Liver (tissue), 9 donors: ENCODE measurements around the gene PTPRN2. TPM values are rescaled to one million over a fixed set of nuclear protein-coding genes. Genes with fewer than 3 reads are reported as not detected.

ENCODE experiments used
- DNase-seq: peaks from one replicate; pipeline ENCODE4 v3.0.0-alpha.2; 2017; ENCODE audit warnings: low spot score
- H3K27ac ChIP-seq, 2 donors: one replicate each; pipeline ENCODE4 v1.7.0; 2013; ENCODE audit warnings: inconsistent platforms in 2 of 2, low read length in 2 of 2, control low read depth in 1 of 2, low read depth in 1 of 2, mild to moderate bottlenecking in 1 of 2
- H3K27me3 ChIP-seq, 4 donors: one replicate each; pipeline versions ENCODE4 v1.6.1 to v1.7.0; 2013; ENCODE audit warnings: low read length in 3 of 4, inconsistent platforms in 1 of 4, mild to moderate bottlenecking in 1 of 4, moderate library complexity in 1 of 4; ENCODE audit not compliant: control insufficient read depth in 4 of 4, insufficient read depth in 4 of 4
- H3K36me3 ChIP-seq, 4 donors: one replicate each; pipeline versions ENCODE4 v1.6.1 to v1.7.0; 2013; ENCODE audit warnings: low read length in 3 of 4, mild to moderate bottlenecking in 3 of 4, low read depth in 1 of 4, moderate library complexity in 1 of 4; ENCODE audit not compliant: control insufficient read depth in 4 of 4, insufficient read depth in 3 of 4
- H3K4me1 ChIP-seq, 4 donors: one replicate each; pipeline versions ENCODE4 v1.6.1 to v1.7.0; 2013; ENCODE audit warnings: low read length in 3 of 4, mild to moderate bottlenecking in 3 of 4, moderate library complexity in 1 of 4; ENCODE audit not compliant: control insufficient read depth in 4 of 4, insufficient read depth in 4 of 4
- H3K4me3 ChIP-seq, 3 donors: one replicate each; pipeline versions ENCODE4 v1.6.1 to v1.7.0; 2013; ENCODE audit warnings: low read length in 3 of 3, control low read depth in 1 of 3, low read depth in 1 of 3, mild to moderate bottlenecking in 1 of 3
- H3K9ac ChIP-seq, 2 donors: one replicate each; pipeline ENCODE4 v1.7.0; 2013; ENCODE audit warnings: low read length in 2 of 2, mild to moderate bottlenecking in 2 of 2, moderate library complexity in 2 of 2, control low read depth in 1 of 2, low read depth in 1 of 2
- H3K9me3 ChIP-seq, 4 donors: one replicate each; pipeline versions ENCODE4 v1.6.1 to v1.7.0; 2013; ENCODE audit warnings: low read length in 3 of 4; ENCODE audit not compliant: control insufficient read depth in 4 of 4
- ATF3 ChIP-seq: IDR thresholded peaks from 2 replicates; pipeline ENCODE4 v1.6.1; 2016; ENCODE audit warnings: antibody characterized with exemption
- CTCF ChIP-seq: fragments of 150-350 bp; IDR thresholded peaks from 2 replicates; pipeline ENCODE4 v1.5.1; 2017; ENCODE audit warnings: improper control_type of control experiment, low read depth, low read length; ENCODE audit not compliant: missing input control
- EGR1 ChIP-seq, 2 donors: IDR thresholded peaks; 2 replicates each; pipeline ENCODE4 v1.6.1; 2016 to 2018; ENCODE audit warnings: antibody characterized with exemption in 2 of 2, low read depth in 2 of 2
- FOXA1 ChIP-seq: IDR thresholded peaks from 2 replicates; pipeline ENCODE4 v1.6.1; 2016; ENCODE audit warnings: antibody characterized with exemption
- FOXA2 ChIP-seq: IDR thresholded peaks from 2 replicates; pipeline ENCODE4 v1.6.1; 2016; ENCODE audit warnings: antibody characterized with exemption
- HNF4A ChIP-seq, 2 donors: conservative IDR thresholded peaks; 2 replicates each; pipeline ENCODE4 v1.6.1; 2016; ENCODE audit warnings: antibody characterized with exemption in 2 of 2, mild to moderate bottlenecking in 2 of 2
- HNF4G ChIP-seq: IDR thresholded peaks from 2 replicates; pipeline ENCODE4 v1.6.1; 2016; ENCODE audit warnings: antibody characterized with exemption
- JUND ChIP-seq, 2 donors: IDR thresholded peaks; 2 replicates each; pipeline ENCODE4 v1.6.1; 2016; ENCODE audit warnings: antibody characterized with exemption in 2 of 2
- MAX ChIP-seq: IDR thresholded peaks from 2 replicates; pipeline ENCODE4 v1.6.1; 2016; ENCODE audit warnings: antibody characterized with exemption
- NR2F2 ChIP-seq: IDR thresholded peaks from 2 replicates; pipeline ENCODE4 v1.6.1; 2016; ENCODE audit warnings: antibody characterized with exemption
- REST ChIP-seq: IDR thresholded peaks from 2 replicates; pipeline ENCODE4 v1.6.1; 2016; ENCODE audit warnings: antibody characterized with exemption, mild to moderate bottlenecking
- RXRA ChIP-seq, 2 donors: IDR thresholded peaks; 2 replicates each; pipeline ENCODE4 v1.6.1; 2017 to 2018; ENCODE audit warnings: antibody characterized with exemption in 2 of 2, mild to moderate bottlenecking in 1 of 2
- SP1 ChIP-seq: IDR thresholded peaks from 2 replicates; pipeline ENCODE4 v1.6.1; 2018; ENCODE audit warnings: antibody characterized with exemption, mild to moderate bottlenecking
- TAF1 ChIP-seq: conservative IDR thresholded peaks from 2 replicates; pipeline ENCODE4 v1.6.1; 2016; ENCODE audit warnings: antibody characterized with exemption, mild to moderate bottlenecking
- YY1 ChIP-seq: IDR thresholded peaks from 2 replicates; pipeline ENCODE4 v1.6.1; 2016; ENCODE audit warnings: antibody characterized with exemption, mild to moderate bottlenecking
- ZBTB33 ChIP-seq: IDR thresholded peaks from 2 replicates; pipeline ENCODE4 v1.6.1; 2016; ENCODE audit warnings: antibody characterized with exemption
- WGBS: extraction: QIAGEN DNeasy Blood & Tissue Kit; methylation state at CpG from one replicate; pipeline ENCODE4 v1.1.7; 2013; 5-methylcytosine and 5-hydroxymethylcytosine counted together
- polyA plus RNA-seq, 2 donors: library from polyadenylated mRNA; stranded (reverse) in 1 of 2; unstranded in 1 of 2; fragments of 200-250 nt in 1 of 2; fragments of >200 nt in 1 of 2; fragmentation: Nextera tagmentation in 1 of 2; extraction: Ambion mirVana in 1 of 2; gene quantifications; one replicate each; pipeline versions ENCODE4 v1.2.1 to v1.2.3, GENCODE V29; 2013 to 2015
- total RNA-seq, 2 donors: library from RNA; depleted of rRNA; stranded (reverse); fragments of >200 nt; gene quantifications; one replicate each; pipeline ENCODE4 v1.2.3, GENCODE V29; 2014
- donor health status: healthy.
- donor health status: healthy.
- donor health status: healthy.
- donor health status: healthy.
- donor health status: healthy.

Gene PTPRN2
- total and polyA plus RNA-seq, 4 donors = 0.75 to 1.9 (median 1.1) TPM

- no peak for TF ChIP-seq FOXA1
- TF ChIP-seq ZBTB33 = no peak
- TF ChIP-seq YY1 = no peak
- TF ChIP-seq EGR1 (IDR thresholded peaks at IDR 0.05; ENCODE audit: low read depth in 2 of 2) = no peak
- no peak for TF ChIP-seq HNF4A (conservative IDR thresholded peaks at IDR 0.05)
- no peak for TF ChIP-seq RXRA (IDR thresholded peaks at IDR 0.05)
- no peak for TF ChIP-seq TAF1
- no peak for TF ChIP-seq ATF3
- no peak for TF ChIP-seq JUND (IDR thresholded peaks at IDR 0.05)
- Histone ChIP-seq H3K27me3 (peaks cover 0 to 2% (median 0%) of the 10 kb centered on the region in 4 donors), H3K27ac (no peak overlapping the region), H3K9ac (no peak overlapping the region), H3K36me3 (no peaks in the 10 kb centered on the region), H3K9me3 (no peaks in the 10 kb centered on the region), H3K4me1 (no peaks in the 10 kb centered on the region), H3K4me3 (no peak overlapping the region)
- WGBS = 94% methylated on average over 12 of the region's 12 CpGs
- no peak for DNase-seq
Observed at GRCh38 chr7:158560386-158560785, 27.2 kb downstream of the PTPRN2 start.

GRCh38 chr7:158559356-158559755 is 28.3 kb downstream of the PTPRN2 start:
- Histone ChIP-seq H3K4me1 (no peaks in the 10 kb centered on the region), H3K9ac (no peak overlapping the region), H3K27me3 (peaks cover 0 to 2% (median 0%) of the 10 kb centered on the region in 4 donors), H3K27ac (no peak overlapping the region), H3K36me3 (no peaks in the 10 kb centered on the region), H3K9me3 (no peaks in the 10 kb centered on the region), H3K4me3 (no peak overlapping the region)
- 72% methylated on average over 6 of the region's 6 CpGs for WGBS
- no peak for TF ChIP-seq ZBTB33
- no peak for TF ChIP-seq HNF4G
- TF ChIP-seq HNF4A (conservative IDR thresholded peaks at IDR 0.05) = no peak
- no peak for TF ChIP-seq SP1
- no peak for TF ChIP-seq FOXA2
- no peak for TF ChIP-seq REST
- no peak for TF ChIP-seq JUND (IDR thresholded peaks at IDR 0.05)
- no peak for TF ChIP-seq FOXA1
- TF ChIP-seq EGR1 (IDR thresholded peaks at IDR 0.05; ENCODE audit: low read depth in 2 of 2) = no peak
- no peak for TF ChIP-seq RXRA (IDR thresholded peaks at IDR 0.05)
- TF ChIP-seq CTCF = no peak
- no peak for TF ChIP-seq NR2F2
- TF ChIP-seq TAF1 = no peak
- no peak for TF ChIP-seq MAX
- no peak for TF ChIP-seq ATF3
- no peak for DNase-seq
